Muscle of arm (tissue), 14 donors: ENCODE data around the gene ICE1. TPM values are rescaled to one million over a fixed set of nuclear protein-coding genes. Genes with fewer than 3 reads are reported as not detected.
"Not testable (repeated sequence)": the region's sequence is repeated elsewhere in the genome, so short reads cannot be mapped to it uniquely, and the experiment has no call there.

Source experiments
- DNase-seq: peaks from one replicate; pipeline ENCODE4 v3.0.0-alpha.2; 2013
- long read RNA-seq, 11 donors: transcript quantifications; one replicate each; lab custom pipeline, GENCODE V29; 2026
- polyA plus RNA-seq, 12 donors: library from polyadenylated mRNA; unstranded; fragments of 120-200 nt; gene quantifications; one replicate each; pipeline ENCODE4 v1.2.1, GENCODE V29; 2013; ENCODE audit not compliant: insufficient read length in 12 of 12

The ICE1 gene
- 10 to 100 TPM in 11 of 12 donors, not detected in 1; 24.7 to 31.4 (median 29.2) TPM for polyA plus RNA-seq
- long read RNA-seq, donor 1, partial matches to known transcripts: 0 of 1 reads
- long read RNA-seq, donor 1, other reads (novel, unspliced or antisense): 0 of 1 reads
- long read RNA-seq, donor 2, partial matches to known transcripts: 17 of 17 reads
- long read RNA-seq, donor 2, other reads (novel, unspliced or antisense): 0 of 17 reads
- long read RNA-seq, donor 3: 0 reads
- long read RNA-seq, donor 4: 0 reads
- long read RNA-seq, donor 5, partial matches to known transcripts: 6 of 13 reads
- long read RNA-seq, donor 5, other reads (novel, unspliced or antisense): 6 of 13 reads
- long read RNA-seq, donor 6: 0 reads
- long read RNA-seq, donor 7, partial matches to known transcripts: 0 of 1 reads
- long read RNA-seq, donor 7, other reads (novel, unspliced or antisense): 0 of 1 reads
- long read RNA-seq, donor 8, partial matches to known transcripts: 0 of 1 reads
- long read RNA-seq, donor 8, other reads (novel, unspliced or antisense): 0 of 1 reads
- long read RNA-seq, donor 9: 0 reads
- long read RNA-seq, donor 10, partial matches to known transcripts: 5 of 6 reads
- long read RNA-seq, donor 10, other reads (novel, unspliced or antisense): 0 of 6 reads
- long read RNA-seq, donor 11: 0 reads

GRCh38 chr5:5421961-5422818, at the start of gene ICE1:
Gene ICE1 (plus strand): TSS chr5:5422677. CDS start chr5:5422916, 239 bp downstream.
- DNase-seq: peak; percentile 98

- DNase-seq: no peak
Observed at GRCh38 chr5:5372930-5373329, 49.5 kb upstream of the ICE1 start.

- no peak for DNase-seq
Observed at GRCh38 chr5:5373351-5373989, 49.0 kb upstream of the ICE1 start.

GRCh38 chr5:5374009-5374715, 48.3 kb upstream of the ICE1 start:
- no peak for DNase-seq

- no peak for DNase-seq
Observed at GRCh38 chr5:5377780-5378179, 44.7 kb upstream of the ICE1 start.

- DNase-seq: no peak
Observed at GRCh38 chr5:5378531-5378930, 43.9 kb upstream of the ICE1 start.

GRCh38 chr5:5380298-5380697, 42.2 kb upstream of the ICE1 start:
- no peak for DNase-seq

- peak; percentile 65 for DNase-seq
Observed at GRCh38 chr5:5381310-5381913, 41.1 kb upstream of the ICE1 start.

- no peak for DNase-seq
Observed at GRCh38 chr5:5383461-5383860, 39.0 kb upstream of the ICE1 start.

GRCh38 chr5:5384660-5385330, 37.7 kb upstream of the ICE1 start:
- DNase-seq: peak; percentile 64

GRCh38 chr5:5385331-5385662, 37.2 kb upstream of the ICE1 start:
- DNase-seq: no peak

- no peak for DNase-seq
Observed at GRCh38 chr5:5386329-5386728, 36.1 kb upstream of the ICE1 start.

- no peak for DNase-seq
Observed at GRCh38 chr5:5387192-5387591, 35.3 kb upstream of the ICE1 start.

- DNase-seq: no peak
Observed at GRCh38 chr5:5387777-5388176, 34.7 kb upstream of the ICE1 start.

GRCh38 chr5:5390121-5390869, 32.2 kb upstream of the ICE1 start:
- DNase-seq: not testable (repeated sequence)

GRCh38 chr5:5392504-5392903, 30.0 kb upstream of the ICE1 start:
- DNase-seq: not testable (repeated sequence)

GRCh38 chr5:5394384-5394986, 28.0 kb upstream of the ICE1 start:
- DNase-seq: peak; percentile 53

GRCh38 chr5:5395093-5395492, 27.4 kb upstream of the ICE1 start:
- DNase-seq: not testable (repeated sequence)

GRCh38 chr5:5398071-5398470, 24.4 kb upstream of the ICE1 start:
- no peak for DNase-seq
